HEK293T (cell line): Measurements from ENCODE around the gene CIT.

Experiments used
- ARNT ChIP-seq: fragments of 450-650 bp; IDR thresholded peaks from 2 replicates; pipeline ENCODE4 v1.6.1; 2017; ENCODE audit warnings: mild to moderate bottlenecking
- BHLHE40 ChIP-seq: fragments of 450-650 bp; IDR thresholded peaks from 2 replicates; pipeline ENCODE4 v1.6.1; 2016; ENCODE audit warnings: mild to moderate bottlenecking, moderate library complexity, borderline replicate concordance
- FOXM1 ChIP-seq: fragments of 450-650 bp; IDR thresholded peaks from 2 replicates; pipeline ENCODE4 v1.6.1; 2017; ENCODE audit warnings: mild to moderate bottlenecking, borderline replicate concordance
- HDGF ChIP-seq: fragments of 450-650 bp; IDR thresholded peaks from 2 replicates; pipeline ENCODE4 v1.6.1; 2017; ENCODE audit warnings: antibody characterized with exemption, borderline replicate concordance
- SP1 ChIP-seq: fragments of 450-650 bp; IDR thresholded peaks from 2 replicates; pipeline ENCODE4 v1.6.1; 2017

DNA sequence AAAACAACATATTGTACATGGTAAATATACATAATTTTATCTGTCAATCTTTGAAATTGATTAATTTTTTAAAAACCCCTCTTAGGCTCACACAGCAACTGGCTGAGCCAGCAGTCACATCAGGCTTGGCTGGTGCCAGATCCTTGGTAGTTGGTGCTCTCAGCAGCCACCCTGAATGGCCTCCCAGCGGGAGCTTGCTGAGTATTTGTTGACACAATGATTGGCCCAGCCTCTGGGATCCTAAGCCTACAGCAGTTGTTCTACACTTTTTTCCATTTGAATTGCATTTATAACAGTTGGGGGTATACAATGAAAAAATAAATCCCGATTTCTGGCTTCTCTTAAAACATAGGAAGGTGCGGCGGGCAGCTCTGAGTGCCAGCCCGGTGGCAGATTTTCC, 198.0 kb downstream of the CIT start:
- no peak for TF ChIP-seq FOXM1
- no peak for TF ChIP-seq SP1
- no peak for TF ChIP-seq ARNT
- no peak for TF ChIP-seq BHLHE40
- TF ChIP-seq HDGF, result no peak
